LHCN-M2 (cell line): Measurements from ENCODE around the gene NFATC2IP. TPM values are rescaled to one million over a fixed set of nuclear protein-coding genes. Genes with fewer than 3 reads are reported as not detected.
"Not testable (repeated sequence)": the region's sequence is repeated elsewhere in the genome, so short reads cannot be mapped to it uniquely, and the experiment has no call there.

Experiments used
- DNase-seq: peaks from one replicate; pipeline ENCODE4 v3.0.0-alpha.2; 2012; ENCODE audit warnings: low read depth
- total RNA-seq: library from RNA; depleted of rRNA; stranded (reverse); fragments of >200 nt; gene quantifications from 2 replicates; pipeline ENCODE4 v1.2.3, GENCODE V29; 2014

Gene NFATC2IP
- total RNA-seq, 1 experiment from 2014 or later, result 26.6 TPM

DNA sequence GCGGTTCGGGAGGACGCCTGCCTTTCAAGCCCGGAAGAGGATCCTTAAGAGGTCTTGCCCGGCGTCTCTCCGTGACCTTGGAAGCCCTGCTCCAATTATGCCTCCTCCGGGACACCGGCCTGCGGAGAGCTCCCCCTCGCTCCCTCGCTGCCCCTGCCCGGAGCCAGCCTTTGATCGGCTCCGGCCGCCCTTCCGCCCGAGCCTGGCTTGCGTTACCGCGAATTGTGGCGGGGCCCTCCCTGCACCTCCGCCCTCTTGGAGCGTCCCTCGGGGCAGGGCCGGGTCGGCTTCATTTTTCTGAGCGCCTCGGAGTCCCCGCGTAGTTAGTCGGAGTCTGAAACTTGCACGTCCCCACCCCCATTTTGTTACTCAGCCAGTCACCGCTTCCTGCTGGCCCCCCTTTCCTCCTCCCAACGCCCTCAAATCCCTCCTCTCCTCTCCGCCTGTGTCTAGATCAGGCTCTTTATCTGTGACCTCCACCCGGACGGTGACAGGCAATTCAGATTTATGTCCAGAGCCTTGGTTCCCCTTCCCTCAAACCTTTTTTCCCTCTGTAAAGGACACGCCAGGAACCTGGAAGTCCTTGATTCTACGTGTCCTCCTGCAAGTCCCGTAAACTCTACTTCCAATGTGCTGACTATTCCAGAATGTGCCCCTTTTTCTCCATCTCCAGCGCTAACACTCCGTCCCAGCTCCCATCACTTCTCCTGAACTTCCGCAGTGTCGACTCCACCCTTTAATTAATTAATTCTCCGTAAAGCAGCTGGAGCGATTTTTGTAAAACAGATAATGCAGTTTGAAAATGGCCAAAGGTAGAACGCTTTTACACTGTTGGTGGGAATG, 25.1 kb upstream of the NFATC2IP start:
- peak; percentile 83 for DNase-seq

DNA sequence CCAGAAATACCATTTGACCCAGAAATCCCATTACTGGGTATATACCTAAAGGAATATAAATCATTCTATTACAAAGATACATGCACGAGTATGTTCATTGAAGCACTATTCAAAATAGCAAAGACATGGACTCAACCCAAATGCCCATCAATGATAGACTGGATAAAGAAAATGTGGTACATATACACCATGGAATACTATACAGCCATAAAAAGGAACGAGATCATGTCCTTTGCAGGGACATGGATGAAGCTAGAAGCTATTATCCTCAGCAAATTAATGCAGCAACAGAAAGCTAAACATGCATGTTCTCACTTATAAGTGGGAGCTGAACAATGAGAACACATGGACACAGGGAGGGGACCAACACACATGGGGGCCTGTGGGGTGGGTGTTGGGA, 24.5 kb upstream of the NFATC2IP start:
- DNase-seq, result not testable (repeated sequence)

DNA sequence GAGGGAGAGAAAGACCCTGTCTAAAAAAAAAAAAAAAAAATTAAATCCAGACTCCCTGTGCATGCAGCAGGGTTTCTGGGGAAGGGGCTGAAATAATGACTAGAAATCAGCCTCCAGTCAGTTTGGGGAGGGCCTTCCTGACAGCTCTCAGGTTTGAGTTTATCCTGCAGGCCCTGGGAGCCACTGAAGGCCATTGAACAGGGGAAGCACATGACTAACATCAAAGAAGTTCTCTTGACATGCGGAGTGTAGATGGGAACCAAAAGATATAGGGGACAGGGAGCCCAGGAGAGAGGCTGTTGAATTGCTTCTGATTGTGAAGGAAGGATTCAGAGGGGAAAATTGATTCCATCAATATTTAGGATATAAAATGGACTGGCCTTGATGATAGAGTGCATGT, 22.9 kb upstream of the NFATC2IP start:
- no peak for DNase-seq

DNA sequence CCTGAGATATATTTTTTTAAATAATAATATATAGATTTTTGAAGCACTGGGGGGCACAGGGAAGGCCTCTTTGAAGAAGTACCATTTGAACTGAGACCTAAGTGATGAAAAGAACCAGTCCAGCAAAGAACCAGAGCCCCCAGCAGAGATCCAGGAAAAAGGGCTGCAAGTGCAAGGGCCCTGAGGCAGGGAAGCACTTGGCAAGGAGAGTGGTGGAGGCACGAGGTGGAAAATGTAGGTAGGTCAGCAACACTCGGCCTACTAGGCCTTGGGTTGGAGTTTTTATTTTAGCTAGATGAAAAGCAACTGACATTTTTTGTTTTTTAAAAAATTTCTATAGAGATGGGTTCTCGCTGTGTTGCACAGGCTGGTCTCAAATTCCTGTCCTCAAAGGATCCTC, 20.5 kb upstream of the NFATC2IP start:
- DNase-seq, result no peak

- DNase-seq, result no peak
These were observed 20.1 kb upstream of the NFATC2IP start for GRCh38 chr16:28930652-28931051.

DNA sequence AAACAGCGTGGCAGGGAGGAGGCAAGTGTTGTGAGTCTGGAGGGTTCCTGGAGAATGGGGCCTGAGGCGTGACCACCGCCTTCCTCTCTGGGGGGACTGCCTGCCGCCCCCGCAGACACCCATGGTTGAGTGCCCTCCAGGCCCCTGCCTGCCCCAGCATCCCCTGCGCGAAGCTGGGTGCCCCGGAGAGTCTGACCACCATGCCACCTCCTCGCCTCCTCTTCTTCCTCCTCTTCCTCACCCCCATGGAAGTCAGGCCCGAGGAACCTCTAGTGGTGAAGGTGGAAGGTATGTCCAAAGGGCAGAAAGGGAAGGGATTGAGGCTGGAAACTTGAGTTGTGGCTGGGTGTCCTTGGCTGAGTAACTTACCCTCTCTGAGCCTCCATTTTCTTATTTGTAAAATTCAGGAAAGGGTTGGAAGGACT, 18.9 kb upstream of the NFATC2IP start, which contains the start of gene CD19:
TSS of gene CD19 (plus strand) at position 171 of the 425 bp plus-strand sequence. CDS start at position 201, 30 bp downstream.
- no peak for DNase-seq

DNA sequence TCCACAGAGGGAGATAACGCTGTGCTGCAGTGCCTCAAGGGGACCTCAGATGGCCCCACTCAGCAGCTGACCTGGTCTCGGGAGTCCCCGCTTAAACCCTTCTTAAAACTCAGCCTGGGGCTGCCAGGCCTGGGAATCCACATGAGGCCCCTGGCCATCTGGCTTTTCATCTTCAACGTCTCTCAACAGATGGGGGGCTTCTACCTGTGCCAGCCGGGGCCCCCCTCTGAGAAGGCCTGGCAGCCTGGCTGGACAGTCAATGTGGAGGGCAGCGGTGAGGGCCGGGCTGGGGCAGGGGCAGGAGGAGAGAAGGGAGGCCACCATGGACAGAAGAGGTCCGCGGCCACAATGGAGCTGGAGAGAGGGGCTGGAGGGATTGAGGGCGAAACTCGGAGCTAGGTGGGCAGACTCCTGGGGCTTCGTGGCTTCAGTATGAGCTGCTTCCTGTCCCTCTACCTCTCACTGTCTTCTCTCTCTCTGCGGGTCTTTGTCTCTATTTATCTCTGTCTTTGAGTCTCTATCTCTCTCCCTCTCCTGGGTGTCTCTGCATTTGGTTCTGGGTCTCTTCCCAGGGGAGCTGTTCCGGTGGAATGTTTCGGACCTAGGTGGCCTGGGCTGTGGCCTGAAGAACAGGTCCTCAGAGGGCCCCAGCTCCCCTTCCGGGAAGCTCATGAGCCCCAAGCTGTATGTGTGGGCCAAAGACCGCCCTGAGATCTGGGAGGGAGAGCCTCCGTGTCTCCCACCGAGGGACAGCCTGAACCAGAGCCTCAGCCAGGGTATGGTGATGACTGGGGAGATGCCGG, 18.2 kb upstream of the NFATC2IP start:
- DNase-seq, result no peak

- DNase-seq, result no peak
These were observed 17.6 kb upstream of the NFATC2IP start for GRCh38 chr16:28933171-28933570.

- peak; percentile 28 for DNase-seq
These were observed 15.4 kb upstream of the NFATC2IP start for GRCh38 chr16:28935346-28935745.

- peak; percentile 70 for DNase-seq
These were observed 14.6 kb upstream of the NFATC2IP start for GRCh38 chr16:28935924-28936783.

DNA sequence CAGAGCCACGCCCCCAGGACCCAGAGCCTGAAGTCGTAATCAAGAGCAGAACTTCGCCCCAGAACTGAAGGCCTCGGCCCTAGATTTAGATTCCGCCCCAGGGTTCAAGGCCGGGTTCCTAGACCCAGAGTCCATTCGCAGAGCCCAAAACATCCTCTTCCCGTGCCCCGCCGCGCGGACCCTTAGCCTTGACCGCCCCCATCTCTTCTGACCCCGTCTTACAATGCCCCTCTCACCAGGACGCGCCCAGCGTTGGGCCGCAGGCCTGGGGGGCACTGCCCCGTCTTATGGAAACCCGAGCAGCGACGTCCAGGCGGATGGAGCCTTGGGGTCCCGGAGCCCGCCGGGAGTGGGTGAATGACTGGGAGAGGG, 14.0 kb upstream of the NFATC2IP start:
- no peak for DNase-seq

DNA sequence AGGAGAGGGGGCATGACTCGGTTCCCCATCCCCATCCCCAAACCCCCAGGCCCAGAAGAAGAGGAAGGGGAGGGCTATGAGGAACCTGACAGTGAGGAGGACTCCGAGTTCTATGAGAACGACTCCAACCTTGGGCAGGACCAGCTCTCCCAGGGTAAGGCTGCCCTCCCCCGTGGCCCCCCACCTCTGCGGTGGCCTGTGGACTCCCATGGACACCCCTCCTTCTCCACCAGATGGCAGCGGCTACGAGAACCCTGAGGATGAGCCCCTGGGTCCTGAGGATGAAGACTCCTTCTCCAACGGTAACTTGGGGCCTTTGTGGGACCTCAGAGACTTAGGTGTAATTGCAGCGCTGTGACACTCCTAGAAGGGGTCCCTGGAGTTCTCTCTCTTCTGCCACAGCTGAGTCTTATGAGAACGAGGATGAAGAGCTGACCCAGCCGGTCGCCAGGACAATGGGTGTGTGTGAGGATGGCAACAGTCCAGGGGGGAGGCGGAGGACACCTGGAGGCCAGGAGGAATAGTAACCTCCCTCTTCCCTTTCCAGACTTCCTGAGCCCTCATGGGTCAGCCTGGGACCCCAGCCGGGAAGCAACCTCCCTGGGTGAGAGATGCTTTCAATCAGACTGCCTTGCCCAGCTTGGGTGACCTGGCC, 13.4 kb upstream of the NFATC2IP start:
- DNase-seq, result no peak

- DNase-seq, result no peak
These were observed 12.0 kb upstream of the NFATC2IP start for GRCh38 chr16:28938721-28939120.

- DNase-seq, result not testable (repeated sequence)
These were observed 10.9 kb upstream of the NFATC2IP start for GRCh38 chr16:28939825-28940224.

DNA sequence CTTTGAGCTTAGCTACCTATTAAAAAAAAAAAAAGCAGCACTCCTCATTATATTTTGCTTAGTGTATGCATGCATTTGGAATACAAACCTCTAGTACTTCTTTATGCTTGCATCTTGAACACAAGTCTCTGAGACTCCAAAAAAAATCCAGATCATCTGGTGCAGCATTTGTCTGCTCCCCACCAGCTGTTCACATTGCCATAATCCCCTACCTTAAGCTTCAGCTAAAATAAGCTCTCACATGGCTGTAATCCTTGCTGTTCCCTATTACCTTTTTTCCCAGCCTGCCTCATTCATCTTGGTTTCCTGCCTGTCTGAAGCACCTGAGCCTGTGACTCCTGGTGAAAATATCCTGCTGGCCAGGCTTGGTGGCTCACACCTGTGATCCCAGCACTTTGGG, 7.5 kb upstream of the NFATC2IP start:
- DNase-seq, result no peak

GRCh38 chr16:28946681-28947080, 4.1 kb upstream of the NFATC2IP start:
- DNase-seq, result no peak

GRCh38 chr16:28951410-28951943, 740 bp downstream of the NFATC2IP start:
- no peak for DNase-seq

DNA sequence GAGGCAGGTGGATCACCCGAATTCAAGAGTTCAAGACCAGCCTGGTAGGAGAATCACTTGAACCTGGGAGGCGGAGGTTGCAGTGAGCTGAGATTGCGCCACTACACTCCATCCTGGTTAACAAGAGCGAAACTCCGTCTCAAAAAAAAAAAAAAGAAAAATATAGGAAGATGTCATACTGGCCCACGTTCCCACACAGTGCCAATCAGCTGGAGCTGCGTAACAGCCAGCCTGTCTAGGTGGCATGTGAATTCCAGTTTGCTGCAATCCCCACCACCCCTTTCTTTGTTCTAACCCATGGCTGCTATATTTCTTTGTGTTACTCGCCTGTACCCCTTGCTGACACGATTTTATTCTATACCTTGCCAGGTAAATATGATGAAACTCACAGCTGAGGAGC, 7.5 kb downstream of the NFATC2IP start:
- DNase-seq, result no peak

GRCh38 chr16:28958836-28959235, 8.1 kb downstream of the NFATC2IP start:
- DNase-seq, result no peak

DNA sequence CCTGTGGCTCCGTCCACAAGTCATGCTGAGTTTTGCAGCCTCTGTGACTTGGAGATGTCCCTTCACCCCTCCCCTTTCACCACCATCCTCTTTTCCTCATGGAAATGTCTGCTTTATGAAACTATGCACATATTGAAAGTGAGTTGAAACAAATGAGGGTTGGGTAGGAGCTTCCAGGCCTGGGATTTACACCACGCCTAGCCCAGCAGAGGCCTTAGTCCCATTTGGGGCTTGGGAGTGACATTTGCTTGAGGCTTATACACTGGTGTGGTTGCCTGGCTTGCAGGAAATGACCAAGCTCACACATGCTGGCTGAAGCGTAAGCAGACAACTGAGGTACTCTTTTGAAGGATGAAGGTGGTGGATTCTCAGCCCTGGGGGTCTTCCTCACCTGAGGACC, 13.3 kb downstream of the NFATC2IP start:
- no peak for DNase-seq

GRCh38 chr16:28964496-28964895, 13.8 kb downstream of the NFATC2IP start:
- no peak for DNase-seq
